NCI-H2171 treated with DMSO at 0.1 percent for 48 hours (cell line): ENCODE results near the gene NXPH2.

Experiments
- DNase-seq: peaks from one replicate; lab custom pipeline; 2025; lab: John Stamatoyannopoulos, UW

Gene NXPH2

DNA sequence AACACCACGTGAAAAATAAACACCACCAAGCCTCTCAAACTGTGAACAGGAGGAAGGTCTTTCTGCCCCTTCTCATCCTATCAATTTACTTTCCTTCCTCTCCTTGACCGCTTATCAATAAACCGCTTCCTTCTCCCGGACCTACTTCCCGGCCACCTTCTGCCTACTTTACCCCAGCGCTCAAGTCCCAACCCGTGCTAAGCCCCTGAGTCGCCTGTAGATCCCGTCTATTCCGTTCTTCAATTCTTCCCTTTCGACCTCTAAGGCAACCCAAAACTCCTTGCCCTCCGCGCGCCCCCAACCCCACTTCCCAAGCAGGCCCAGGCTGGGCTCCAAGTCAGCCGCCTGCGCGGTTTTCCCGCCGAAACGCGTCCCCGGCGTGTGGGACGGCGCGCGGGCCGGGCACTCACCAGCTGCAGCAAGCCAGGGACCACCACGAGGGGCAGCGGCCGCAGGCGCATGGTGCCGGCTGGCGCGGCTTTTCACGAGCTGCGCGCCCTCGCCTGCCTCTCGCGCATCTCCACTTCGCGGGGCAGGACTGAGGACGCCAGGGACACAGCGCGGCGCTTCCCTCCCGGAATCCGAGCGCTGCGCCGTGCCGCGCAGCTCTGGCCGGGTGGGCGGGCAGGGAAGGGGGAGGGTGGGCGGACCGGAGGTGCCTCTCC is at the start of gene NXPH2:
NXPH2 (minus strand) TSS at position 610 of the 665 bp plus-strand sequence; CDS start at position 461, 149 bp downstream.
- DNase-seq: no peak

DNA sequence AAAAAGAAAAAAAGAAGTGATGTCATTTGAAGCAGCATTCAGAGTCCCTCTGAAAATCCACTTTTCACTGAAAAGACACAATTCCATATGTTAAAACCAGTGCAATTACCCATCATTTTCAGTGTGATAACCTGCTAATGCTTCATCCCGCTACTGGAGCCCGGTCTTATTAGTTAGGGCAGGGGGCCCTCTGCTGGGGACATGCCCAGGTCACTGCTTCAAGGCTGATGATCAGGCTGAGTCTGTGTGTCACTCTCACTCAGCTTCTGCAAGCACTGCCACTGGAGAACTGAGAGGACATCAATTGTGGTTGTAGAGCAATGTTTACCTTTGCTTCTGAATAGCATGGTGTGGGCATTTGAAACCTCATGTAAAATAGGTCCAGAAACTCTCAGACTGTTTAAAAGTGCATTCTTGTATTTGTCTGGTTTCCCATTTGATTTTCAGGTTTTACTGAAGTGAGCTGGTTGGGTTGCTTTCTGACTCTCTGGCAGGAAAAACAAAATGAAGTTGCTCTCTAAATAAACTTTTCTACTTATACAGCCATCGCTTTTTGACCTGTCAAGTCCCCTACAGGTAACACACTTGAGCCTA is 49.2 kb upstream of the NXPH2 start:
- DNase-seq: peak; percentile 66

DNA sequence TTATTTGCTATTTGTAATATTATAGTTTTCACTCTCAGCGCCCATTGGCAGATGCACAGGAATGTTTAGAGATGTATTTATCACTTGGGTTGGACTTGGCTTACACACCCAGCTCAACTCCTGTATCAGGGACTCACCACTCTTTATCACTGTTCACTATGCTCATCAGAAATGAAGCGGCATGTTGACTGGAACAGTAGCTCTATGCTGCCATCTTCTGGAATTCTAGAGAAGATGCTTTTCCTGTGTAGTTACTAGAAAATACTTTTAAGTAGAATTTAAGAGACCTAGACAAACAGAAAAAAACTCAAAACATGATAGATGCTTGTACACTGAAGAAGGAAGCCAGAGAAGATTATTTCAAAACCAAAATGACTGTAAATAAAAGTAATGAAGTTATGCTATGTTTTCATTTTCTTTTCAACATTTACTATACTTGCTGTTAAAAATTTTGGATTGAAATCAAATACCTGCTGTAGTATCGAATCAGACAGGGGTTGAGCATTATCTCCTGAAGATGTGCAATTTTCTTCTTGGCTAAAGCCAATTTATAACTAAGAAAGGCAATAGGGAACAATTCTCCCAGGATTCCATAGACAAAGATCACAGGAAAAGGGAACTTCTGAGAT is 47.4 kb upstream of the NXPH2 start:
- peak; percentile 86 for DNase-seq

DNA sequence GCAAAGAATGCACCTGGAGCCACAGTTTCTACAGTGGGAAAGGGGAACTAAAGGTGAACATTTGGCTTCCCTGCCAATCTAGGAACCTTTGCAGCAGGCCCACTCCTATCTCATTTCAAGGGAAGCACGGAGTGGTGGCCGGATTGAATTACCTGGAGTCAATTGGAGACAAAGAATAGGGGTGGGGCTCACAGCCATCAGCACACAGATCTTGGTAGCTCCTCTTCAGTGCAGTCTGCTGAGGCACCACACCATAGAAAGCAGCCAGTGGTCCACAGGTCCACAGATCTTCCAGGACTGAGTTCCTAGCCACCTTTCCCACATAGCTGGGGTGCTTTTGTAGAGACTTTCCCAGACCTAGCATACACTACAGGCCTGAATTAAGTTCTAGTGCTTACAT is 43.5 kb upstream of the NXPH2 start:
- DNase-seq: peak; percentile 94

DNA sequence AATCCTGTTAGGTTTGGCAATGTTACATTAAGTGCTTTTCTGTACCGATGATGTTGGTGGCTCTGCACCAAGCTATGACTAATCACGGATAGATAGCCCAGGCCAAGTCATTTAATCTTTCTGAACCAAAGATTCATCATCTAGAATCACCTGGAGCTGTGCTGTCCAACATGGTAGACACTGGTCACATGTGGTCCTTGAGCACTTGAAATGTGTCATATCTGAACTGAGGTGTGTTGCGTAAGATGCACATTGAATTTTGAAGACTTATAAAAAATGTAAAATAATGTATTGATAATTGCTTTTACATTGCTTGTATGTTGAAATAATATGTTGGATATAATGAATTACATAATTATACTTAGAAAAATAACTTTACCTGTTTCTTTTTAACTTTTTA is 39.8 kb upstream of the NXPH2 start:
- DNase-seq: no peak

DNA sequence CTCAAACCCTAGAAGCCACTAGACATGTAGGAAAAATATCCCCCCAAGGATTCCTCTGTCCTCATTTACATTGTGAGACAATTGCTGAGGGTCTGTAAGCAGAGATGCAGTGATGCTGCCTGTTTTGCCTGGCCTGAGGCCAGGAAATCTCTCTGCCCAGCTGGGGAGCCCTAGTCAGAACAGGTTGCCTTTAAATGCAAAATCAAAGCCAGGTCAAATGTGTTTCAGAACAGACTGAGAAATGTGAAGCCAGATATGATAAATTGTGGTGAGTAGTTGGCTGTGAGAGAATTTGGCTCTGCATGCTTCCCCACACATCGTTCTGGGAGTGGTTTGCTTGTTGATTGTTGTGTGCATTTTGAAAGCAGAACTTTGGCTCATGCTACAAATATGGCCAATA is 38.4 kb upstream of the NXPH2 start:
- peak; percentile 93 for DNase-seq

DNA sequence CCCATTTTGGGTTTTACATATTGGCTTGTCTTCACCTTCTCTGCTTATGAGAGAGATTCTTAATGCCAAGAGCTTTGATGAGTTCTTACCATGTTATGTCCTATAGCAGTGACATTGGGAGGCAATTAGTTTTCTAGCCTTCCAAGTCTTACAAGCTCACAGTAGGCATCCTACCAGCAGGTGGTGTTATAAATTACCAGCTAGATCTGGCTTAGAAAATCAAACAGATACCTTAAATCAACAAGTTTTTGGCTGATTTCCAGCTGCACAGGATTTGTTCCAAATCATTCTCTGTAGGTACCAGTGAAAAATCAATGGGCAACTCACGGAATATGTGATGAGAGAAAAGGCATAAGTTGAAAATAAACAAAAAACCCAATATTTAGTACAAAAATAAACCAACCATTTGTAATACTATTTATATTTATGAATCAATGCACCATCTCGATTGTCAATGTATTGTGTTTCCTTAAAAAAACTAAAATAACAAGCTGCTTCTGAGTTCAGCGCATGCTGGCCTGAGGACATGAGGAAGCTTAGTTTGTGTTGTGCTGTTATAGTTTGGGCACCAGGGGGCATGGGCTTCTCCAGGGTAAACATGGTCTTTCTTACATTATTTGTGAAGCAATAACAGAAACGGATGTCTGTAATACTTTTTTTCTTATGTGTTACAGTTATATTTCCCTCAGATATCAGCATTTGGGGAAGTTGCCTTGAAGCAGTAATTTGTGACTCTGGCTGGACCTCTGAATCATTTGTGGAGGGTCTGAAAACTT is 34.1 kb upstream of the NXPH2 start:
- peak; percentile 66 for DNase-seq

DNA sequence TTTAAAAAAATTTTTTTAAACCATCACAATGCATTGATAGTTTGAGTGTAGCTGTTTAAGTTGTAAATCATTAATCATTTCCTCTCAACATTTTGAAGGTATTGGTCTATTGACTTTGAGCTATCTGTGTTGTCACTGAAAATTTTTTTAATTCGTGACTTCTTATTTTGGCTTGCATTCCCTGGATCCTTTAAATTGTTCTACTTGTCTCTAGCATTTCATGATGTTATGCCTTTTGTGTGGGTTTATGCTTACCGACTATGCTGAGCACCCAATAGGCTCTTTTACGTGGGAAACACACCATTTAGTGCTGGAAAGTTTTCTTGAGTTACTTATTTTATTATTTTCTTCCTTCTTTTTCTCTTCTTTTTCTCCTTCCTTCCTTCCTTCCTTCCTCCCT is 31.2 kb upstream of the NXPH2 start:
- DNase-seq: no peak

DNA sequence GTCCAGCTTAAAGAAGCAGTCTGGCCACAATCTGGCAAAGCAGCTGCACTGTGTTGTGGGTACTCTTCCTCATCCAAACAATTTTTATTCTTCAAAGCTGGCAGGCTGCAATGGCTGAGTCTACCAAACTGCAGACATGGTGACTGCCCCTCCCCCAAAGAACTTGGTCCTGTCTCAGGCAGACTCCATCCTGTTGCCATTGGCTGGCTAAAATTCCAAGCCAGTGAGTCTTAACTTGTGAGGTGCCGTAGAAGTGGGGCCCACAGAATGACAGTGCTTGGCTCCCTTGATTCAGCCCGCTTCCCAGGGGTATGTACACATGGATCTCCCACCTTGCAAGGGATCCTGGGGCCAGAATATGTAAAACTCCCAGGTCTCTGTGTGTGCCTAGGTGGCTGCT is 14.5 kb upstream of the NXPH2 start:
- DNase-seq: no peak

DNA sequence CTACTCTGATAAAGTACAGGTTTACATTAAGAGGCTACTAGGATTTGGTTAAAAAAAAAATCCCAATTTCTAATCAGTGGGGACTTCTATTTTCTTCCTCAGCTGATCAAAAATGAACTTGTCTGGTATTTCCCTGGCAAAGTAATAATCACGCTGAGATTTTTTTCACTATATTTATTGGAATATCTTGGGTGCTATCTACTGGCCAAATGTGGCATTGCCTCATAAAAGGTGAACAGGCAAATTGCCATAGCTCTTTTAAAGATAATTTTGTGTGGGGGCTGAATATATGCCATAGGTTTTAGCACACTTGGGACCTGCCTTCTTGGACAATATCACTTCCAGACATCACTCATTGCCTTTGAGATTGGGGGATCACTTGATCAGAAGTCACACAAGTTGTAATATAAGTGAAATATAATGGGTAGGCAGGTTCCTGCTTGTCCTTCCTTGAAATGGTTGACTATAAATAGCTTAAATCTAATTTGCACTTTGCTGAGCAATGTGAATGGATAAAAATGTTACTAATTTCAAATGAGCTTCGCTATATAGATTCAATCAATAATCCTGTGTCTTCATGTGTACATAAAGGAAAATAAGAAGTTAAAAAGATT is 7.0 kb upstream of the NXPH2 start:
- DNase-seq: peak; percentile 64

DNA sequence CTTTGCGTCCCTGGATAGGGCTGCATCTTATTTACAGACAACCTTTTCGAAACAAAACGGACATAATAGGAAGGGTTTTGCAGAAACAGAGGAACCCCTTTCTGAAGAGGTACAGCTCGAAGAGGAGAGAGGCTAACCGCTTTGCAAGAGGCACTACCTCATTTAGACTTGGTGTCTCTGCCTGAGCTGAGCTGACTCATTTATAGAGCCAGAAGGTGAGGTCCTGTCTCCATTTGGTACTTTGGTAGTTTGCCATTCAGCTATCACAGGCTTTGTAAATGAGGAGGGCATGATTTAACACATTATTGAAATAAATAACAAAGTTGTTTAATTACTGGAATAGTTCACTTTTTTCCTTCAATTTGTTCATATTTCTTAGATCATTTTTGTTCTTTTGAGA is 2.2 kb upstream of the NXPH2 start:
- no peak for DNase-seq

DNA sequence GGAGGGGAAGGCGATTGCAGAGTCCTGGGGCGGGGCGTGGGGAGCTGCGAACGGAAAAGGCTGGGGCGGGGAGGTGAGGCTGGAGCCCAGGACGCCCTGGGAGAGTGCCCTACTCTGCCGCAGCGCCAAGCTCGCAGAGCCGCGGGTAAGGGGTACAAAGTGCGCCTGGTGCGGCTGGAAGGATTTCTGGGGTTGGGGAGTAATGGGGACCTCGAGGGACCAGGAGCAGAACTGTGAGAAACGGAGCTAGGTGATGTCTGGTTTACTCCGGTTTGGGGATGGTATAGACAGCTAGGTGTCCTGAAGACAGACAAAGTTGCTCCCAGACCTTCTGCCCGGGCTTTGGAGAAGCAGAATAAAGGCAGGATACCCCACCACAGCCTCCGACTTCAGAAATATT is 718 bp upstream of the NXPH2 start:
- no peak for DNase-seq

DNA sequence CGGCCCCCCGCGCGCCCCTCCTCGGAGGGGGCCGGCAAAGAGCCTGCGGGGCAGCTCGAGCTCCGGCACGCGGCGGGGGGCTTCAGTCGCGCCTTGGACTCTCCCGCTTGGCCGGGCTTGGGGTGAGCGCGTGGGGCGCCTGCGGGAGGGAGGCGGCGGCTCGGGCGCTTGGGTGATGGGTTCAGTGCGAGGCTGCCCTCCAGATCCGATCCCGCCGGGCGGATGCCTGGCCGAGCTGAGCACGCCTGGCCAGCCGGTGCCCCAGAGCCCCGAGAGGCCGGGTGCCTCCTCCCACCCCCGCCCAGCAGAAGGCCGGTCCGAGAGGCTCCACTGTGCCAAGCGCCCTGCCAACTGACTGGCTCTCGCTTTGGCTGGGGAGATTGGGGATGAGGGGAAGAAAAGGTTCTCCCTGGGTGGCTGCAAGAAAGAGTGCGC is 273 bp upstream of the NXPH2 start:
- DNase-seq: no peak

DNA sequence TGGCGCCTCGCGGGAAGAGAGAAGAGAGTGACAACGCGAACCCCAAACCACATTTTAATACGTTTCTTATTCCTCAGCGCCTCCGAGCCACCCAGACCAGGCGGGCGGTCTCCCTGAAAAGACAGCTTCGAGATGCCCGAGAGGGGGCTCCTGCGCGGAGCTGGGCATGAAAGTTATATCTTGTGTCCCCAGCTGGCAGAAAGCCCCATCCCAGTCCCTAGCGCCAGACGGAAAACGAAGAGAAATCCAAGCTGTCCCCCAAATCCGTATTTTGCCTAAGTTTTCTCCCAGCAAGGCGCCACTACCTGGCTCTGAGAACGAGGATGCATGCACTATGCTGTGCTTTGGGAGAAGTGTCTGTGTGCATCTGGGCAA is 797 bp downstream of the NXPH2 start:
- no peak for DNase-seq

DNA sequence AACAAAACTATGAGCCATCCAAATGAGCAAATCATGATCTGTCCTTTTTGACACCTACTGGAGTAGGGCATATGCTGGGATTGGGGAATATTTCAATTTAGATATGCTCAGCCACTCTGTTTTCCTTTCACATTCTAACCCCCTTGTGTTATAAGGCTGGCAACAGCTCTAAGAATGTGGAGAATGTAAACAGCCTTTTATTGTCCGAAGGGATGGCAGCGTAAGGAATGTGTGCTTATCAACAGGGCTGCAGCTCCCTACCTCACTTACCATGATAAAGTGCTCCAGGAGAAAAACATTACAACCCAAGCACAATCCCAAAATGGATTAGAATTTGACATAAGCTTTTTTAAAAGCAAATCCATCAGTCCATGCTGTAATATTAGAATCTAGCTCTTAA is 2.2 kb downstream of the NXPH2 start:
- no peak for DNase-seq

DNA sequence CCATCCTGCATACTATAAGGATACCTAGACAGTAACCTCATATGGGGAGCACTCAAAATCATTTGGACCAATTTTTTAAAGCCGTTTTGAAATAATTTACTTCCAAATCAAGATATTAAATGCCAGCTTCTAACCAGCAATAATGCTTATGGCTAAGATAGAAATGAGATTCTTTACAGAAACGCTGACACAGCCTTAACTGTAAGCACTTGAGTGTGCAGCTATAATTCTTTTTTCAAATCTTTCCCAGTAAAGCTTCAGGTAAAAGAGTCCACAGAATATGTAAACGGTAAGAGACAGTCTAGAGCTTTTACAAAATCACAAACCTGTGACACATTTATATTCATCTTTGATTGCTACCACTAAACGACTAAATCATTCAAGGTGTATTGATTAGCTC is 4.5 kb downstream of the NXPH2 start:
- DNase-seq: no peak

DNA sequence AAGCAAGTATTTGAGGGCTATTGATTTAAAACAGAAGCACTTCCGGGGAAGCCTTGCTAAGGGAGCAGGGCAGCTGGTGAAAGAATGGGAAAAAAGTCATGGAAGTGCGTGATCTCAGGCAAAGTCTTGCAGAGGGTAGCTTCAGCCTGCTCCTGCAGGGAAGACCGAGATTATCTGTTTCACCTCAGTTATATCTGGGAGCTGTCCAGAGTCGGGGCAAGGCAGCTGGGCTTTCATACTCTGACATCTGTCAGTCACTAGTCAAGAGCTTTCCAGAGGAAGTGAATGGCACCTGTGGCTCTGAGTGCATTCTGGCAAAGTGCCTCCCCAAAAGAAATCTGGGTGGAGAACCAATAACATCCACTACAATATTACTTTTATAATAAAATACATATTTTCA is 8.7 kb downstream of the NXPH2 start:
- DNase-seq: peak; percentile 59

DNA sequence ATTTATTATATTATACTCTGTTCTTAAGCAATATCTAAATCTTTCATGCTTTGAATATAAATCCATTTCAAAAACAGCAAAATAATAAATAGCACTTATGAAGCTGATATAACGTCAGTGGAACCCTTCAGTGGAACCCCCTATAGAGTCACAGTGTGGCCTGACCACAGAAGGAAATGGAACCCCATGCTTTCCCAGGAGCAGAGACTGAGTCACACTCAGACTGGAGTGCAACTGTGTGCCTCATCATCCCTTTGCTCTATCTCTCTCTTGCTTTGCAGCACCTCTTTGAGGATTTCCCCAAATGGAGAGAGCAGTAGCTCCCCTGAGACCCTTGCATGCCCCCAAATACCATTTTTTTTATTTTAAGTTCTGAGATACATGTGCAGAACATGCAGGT is 13.1 kb downstream of the NXPH2 start:
- DNase-seq: no peak

DNA sequence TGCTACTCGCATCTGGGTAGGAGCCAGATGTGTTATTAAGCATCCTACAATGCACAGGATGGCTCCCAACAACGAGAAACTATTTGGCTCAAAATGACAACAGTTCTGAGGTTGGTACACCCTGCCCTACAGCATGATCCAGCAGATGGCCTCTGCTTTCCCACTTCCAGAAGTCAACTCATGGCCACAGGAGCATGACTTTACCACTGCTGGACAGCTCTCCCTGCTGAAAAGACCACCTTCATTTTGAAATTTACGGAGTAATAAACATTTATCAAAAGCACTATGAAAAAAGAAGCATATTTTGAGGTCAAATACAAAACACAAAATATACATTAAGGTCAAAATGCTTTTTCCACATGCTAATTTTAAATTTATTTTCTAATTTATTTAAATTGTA is 13.7 kb downstream of the NXPH2 start:
- no peak for DNase-seq

DNA sequence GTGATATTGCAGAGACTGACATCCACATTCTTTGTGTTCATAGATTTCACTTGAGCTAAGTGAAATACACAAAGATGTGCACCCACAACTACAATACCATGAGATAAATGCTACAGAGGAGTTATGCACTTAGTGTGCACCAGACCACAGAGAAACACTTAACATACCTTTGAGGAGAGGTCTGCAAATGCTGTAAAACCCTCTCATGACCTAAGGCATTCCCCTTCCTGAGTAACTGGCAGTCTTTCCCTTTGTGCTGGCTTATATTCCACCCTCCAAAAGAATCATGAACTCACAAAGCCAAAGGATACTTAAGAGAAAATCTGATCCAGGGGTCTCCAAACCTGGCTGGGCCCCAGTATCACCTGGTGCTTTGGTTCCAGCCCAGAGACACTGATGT is 16.2 kb downstream of the NXPH2 start:
- DNase-seq: no peak

DNA sequence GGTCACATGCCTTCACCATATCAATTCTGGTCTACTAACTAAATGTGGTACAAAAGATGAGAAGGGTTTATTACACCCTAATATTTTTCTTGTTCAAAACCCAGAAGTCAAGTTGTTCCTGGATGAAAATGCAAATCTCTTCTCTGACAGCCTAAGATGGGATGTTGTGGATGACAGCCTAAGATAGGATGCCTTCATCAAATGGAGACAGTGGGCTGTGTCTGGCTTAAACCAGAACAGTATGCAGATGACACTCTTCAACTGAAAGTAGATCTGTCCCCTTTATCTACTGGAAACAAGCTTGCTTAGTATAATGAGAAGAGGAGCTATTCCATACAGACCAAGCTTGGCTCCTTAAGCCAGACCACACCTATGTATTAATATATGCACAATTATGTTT is 17.7 kb downstream of the NXPH2 start:
- no peak for DNase-seq

DNA sequence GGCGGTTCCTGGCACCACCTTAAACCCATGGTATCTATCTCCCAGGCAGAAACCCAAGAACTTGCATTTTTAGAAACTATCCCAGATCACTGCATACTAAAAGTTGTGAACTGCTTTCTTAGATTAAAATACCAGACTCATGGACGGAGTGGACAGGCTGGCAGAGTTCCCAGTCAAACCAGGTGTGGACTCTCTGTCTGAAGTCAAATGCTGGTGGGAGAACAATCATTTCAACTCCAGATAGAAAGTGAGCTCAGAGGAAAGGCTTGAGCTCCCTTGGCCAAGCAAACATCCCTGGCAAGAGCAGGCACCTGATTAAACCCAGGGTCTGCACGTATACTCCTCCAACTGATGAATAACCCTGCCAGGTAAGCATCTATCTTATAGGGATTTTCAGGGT is 19.5 kb downstream of the NXPH2 start:
- DNase-seq: no peak

DNA sequence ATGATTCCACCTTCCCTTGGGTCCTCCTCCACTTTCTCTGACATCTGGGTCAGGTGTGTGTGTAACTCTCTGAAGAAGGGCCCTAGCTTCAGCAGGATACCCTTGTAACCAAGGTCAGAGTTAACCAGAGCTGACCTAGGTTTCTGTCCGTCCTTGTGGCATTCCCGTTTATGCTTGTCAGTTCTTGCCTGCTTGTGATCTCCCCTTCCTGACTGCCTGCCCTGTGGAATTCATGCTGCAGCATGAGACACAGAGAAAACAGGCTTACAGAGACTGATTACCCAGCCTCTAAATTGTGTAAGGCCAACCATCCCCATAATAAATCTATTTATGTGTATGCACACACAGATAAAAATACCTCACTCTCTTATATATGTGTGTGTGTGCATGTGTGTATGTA is 22.8 kb downstream of the NXPH2 start:
- DNase-seq: peak; percentile 16
